SH-SY5Y (cell line): Measurements from ENCODE around the gene DIABLO.

Experiments used
- GATA2 ChIP-seq: IDR thresholded peaks from 2 replicates; pipeline ENCODE4 v1.6.1; 2011; ENCODE audit warnings: mild to moderate bottlenecking, low read depth, low read length
- GATA3 ChIP-seq: IDR thresholded peaks from 2 replicates; pipeline ENCODE4 v1.6.1; 2011; ENCODE audit warnings: low read depth, mild to moderate bottlenecking, low read length, moderate library complexity

Gene DIABLO

GRCh38 chr12:122202017-122202416 is 23.8 kb downstream of the DIABLO start:
- TF ChIP-seq GATA2 (no peak; the same call in 1 of the 2 replicates), GATA3 (no peak)

- TF ChIP-seq GATA2 (no peak), GATA3 (no peak)
These were observed 24.5 kb downstream of the DIABLO start for GRCh38 chr12:122201381-122201780.

GRCh38 chr12:122200541-122201175 is 25.2 kb downstream of the DIABLO start:
- TF ChIP-seq GATA2 = no peak
- no peak for TF ChIP-seq GATA3

- TF ChIP-seq GATA2 (no peak), GATA3 (no peak)
These were observed 26.1 kb downstream of the DIABLO start for GRCh38 chr12:122199484-122200355.

- TF ChIP-seq GATA2 (no peak), GATA3 (no peak)
These were observed 28.3 kb downstream of the DIABLO start for GRCh38 chr12:122197612-122197966.

- TF ChIP-seq GATA3 (no peak), GATA2 (no peak)
These were observed 30.4 kb downstream of the DIABLO start for GRCh38 chr12:122195405-122195804.

- TF ChIP-seq GATA3 (no peak), GATA2 (no peak)
These were observed 31.0 kb downstream of the DIABLO start for GRCh38 chr12:122194804-122195203.

GRCh38 chr12:122192441-122192840 is 33.4 kb downstream of the DIABLO start:
- TF ChIP-seq GATA3 (no peak), GATA2 (no peak)

- no peak for TF ChIP-seq GATA3
- TF ChIP-seq GATA2 = no peak
These were observed 34.8 kb downstream of the DIABLO start for GRCh38 chr12:122190842-122191668.

- TF ChIP-seq GATA3 (no peak), GATA2 (no peak)
These were observed 36.0 kb downstream of the DIABLO start for GRCh38 chr12:122189626-122190475.

GRCh38 chr12:122187466-122187865 is 38.4 kb downstream of the DIABLO start:
- TF ChIP-seq GATA3 (no peak), GATA2 (no peak)

- TF ChIP-seq GATA3 (no peak), GATA2 (no peak)
These were observed 40.3 kb downstream of the DIABLO start for GRCh38 chr12:122185494-122186082.

- TF ChIP-seq GATA3 (no peak), GATA2 (no peak)
These were observed 40.8 kb downstream of the DIABLO start for GRCh38 chr12:122185079-122185478.
